AG04449 (cell line): Measurements from ENCODE around the gene USP26.
"Not testable (repeated sequence)": the region's sequence is repeated elsewhere in the genome, so short reads cannot be mapped to it uniquely, and the experiment has no call there.

Experiments
- CTCF ChIA-PET: fragments of 350-600 bp; formaldehyde crosslinking; extraction: SDS; loops from one replicate; lab custom pipeline; 2021; ENCODE audit warnings: antibody characterized with exemption; lab: Yijun Ruan, JAX
- POLR2A ChIA-PET: fragments of 400-600, 350-600 bp; formaldehyde crosslinking; extraction: SDS; loops from one replicate; lab custom pipeline; 2020; ENCODE audit warnings: antibody characterized with exemption, inconsistent platforms; lab: Yijun Ruan, JAX
- DNase-seq: peaks from one replicate; pipeline ENCODE4 v3.0.0-alpha.2; 2010; ENCODE audit warnings: low read depth, low spot score
- H3K4me3 ChIP-seq: 2 replicates; pipeline ENCODE4 v1.5.1; 2011; ENCODE audit warnings: low read depth, mild to moderate bottlenecking, control low read depth, low read length
- CTCF ChIP-seq: IDR thresholded peaks from one replicate; pipeline ENCODE4 v1.5.1; 2011; ENCODE audit warnings: mild to moderate bottlenecking, moderate library complexity, low read length, control low read depth, inconsistent platforms; ENCODE audit not compliant: insufficient read depth; ENCODE audit errors: missing control alignments

USP26 gene

GRCh38 chrX:133085785-133086184, 11.1 kb downstream of the USP26 start:
- CTCF ChIA-PET = no interaction called here

GRCh38 chrX:133085056-133085455, 11.9 kb downstream of the USP26 start:
- DNase-seq, POLR2A ChIA-PET, H3K4me3 ChIP-seq, CTCF ChIA-PET: not testable (repeated sequence)

More at GRCh38 chrX:133085785-133086184, 11.1 kb downstream of the USP26 start:
- POLR2A ChIA-PET = no interaction called here
- TF ChIP-seq CTCF = no peak
- H3K4me3 ChIP-seq = no peak overlapping the region
- DNase-seq = no peak

DNA sequence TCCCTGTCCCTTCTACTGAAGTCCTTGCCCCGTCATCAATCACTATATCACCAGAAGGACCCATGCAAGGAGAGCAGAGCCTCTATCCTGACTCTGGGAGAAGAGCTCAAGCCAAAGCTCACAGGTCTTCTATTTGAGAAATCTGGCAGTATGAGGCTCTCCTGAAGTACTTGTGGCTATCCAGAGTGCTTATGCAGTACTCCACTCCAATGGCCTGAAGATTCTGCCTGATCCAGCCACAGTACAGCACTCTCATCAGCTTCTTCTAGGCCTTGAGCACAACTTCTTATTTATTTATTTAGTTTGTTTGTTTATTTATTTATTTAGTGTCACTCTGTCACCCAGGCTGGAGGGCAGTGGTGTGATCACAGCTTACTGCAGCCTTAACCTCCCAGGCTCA, 13.0 kb downstream of the USP26 start:
- no peak for TF ChIP-seq CTCF
- ChIA-PET POLR2A (no interaction called here), CTCF (no interaction called here)
- DNase-seq = no peak
- no peak overlapping the region for H3K4me3 ChIP-seq

DNA sequence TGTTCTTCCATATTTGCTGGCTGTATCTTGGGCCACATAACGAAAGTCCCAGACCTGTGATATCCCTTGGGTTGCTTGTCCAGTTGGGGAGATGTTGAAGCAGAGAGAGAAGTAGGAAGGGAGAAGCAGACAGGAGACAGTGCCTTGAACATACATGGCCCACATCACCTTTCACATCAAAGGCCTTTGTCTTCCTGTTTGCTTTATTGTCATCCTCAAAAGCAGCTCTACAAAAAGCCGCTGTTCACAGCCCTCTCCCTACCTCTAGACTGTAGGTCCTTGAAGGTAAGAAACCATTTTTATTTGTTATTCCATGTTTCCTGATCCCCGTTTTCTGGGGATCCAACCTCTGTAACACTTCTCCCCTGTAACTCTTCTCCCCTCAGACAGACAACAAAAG, 14.9 kb downstream of the USP26 start:
- no peak for TF ChIP-seq CTCF
- POLR2A ChIA-PET = no interaction called here
- DNase-seq = no peak
- CTCF ChIA-PET = no interaction called here
- H3K4me3 ChIP-seq = no peak overlapping the region

GRCh38 chrX:133077856-133078255, 19.1 kb downstream of the USP26 start:
- H3K4me3 ChIP-seq, DNase-seq, CTCF ChIA-PET, POLR2A ChIA-PET: not testable (repeated sequence)

- CTCF ChIA-PET = no interaction called here
- POLR2A ChIA-PET = no interaction called here
- no peak for DNase-seq
- H3K4me3 ChIP-seq = no peak overlapping the region
- no peak for TF ChIP-seq CTCF
These were observed 24.3 kb downstream of the USP26 start for GRCh38 chrX:133072566-133072965.

DNA sequence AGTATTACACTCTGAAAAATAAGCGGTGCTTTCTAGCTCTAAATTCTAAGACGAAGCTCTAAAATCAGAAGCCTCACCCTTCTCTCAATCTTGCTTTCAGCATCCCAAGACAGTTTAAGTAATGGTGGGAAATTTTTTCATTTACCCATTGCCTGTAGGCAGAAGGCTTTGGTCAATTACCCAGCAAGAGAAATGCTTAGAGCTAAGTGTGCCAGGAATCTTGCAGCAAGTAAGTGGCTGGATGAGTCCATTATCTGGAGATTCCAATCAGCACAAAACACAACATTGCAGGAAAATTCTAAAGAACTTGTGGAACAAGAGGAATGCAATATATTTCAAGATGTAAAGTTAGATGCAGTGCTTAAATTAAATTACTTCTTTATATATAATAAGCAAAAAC, 28.4 kb downstream of the USP26 start:
- no peak overlapping the region for H3K4me3 ChIP-seq
- TF ChIP-seq CTCF = no peak
- DNase-seq = no peak
- ChIA-PET CTCF (no interaction called here), POLR2A (no interaction called here)

DNA sequence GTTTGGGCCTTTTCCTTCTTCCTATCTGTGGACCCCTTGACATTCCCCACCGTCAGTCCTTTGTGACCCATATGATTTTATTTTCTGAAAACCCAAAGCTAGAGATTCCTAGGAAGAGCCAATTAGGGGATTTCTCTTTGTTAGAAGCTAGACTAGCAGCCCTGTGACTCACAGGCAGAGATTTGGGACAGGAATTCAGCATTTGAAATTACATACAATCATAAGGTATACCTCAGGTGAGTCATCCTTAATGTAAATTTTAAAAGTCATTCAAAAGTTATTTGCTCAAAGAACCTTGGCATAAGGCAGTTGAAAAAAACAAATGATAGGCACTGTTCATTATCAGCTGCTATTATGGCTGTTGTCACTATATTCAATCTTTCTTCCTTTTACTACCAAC, 40.6 kb downstream of the USP26 start:
- no peak overlapping the region for H3K4me3 ChIP-seq
- no peak for DNase-seq
- TF ChIP-seq CTCF = no peak
- ChIA-PET CTCF (no interaction called here), POLR2A (no interaction called here)
